GM18868 (cell line): ENCODE measurements around the gene DGCR8.

Source experiments
- ATAC-seq: cut with Tn5 transposase; IDR thresholded peaks from one replicate; pipeline ENCODE4 v1.9.1; 2021; ENCODE audit warnings: mild to moderate bottlenecking, moderate library complexity; ENCODE audit not compliant: unreplicated experiment

Gene DGCR8

DNA sequence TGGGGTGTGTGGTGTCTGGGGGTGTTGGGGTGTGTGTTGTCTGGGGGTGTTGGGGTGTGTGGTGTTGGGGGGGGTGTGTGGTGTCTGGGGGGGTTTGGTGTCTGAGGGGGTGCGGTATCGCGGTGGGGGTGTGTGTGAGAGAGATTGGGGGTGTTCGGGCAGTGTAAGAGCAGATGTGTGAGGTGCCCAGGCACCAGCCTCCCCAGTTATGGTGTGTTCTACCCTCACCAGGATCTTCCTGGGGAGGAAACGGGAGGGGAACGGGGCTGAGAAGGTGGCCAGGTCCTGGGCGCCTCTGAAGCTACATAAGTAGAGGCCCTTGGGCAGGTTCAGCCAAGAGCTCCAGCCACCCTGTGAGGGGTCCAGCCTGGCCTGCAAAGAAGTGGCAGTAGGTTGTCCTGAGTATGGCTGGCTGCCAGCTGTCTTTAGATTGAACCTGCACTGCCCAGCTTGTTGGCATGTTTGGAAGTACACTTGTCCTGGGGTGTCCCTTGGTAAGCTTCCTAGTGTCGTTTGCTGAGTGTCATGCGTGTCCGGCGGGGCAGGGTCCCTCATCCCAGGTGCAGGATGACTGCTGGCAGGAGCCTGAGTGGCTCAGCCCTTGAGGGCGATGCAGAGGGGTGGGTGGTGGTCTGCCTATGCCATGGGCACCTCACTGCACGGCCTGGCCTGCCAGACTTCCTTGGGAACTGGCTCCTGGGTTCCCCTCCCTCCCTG, 43.5 kb downstream of the DGCR8 start:
- ATAC-seq, result no peak

DNA sequence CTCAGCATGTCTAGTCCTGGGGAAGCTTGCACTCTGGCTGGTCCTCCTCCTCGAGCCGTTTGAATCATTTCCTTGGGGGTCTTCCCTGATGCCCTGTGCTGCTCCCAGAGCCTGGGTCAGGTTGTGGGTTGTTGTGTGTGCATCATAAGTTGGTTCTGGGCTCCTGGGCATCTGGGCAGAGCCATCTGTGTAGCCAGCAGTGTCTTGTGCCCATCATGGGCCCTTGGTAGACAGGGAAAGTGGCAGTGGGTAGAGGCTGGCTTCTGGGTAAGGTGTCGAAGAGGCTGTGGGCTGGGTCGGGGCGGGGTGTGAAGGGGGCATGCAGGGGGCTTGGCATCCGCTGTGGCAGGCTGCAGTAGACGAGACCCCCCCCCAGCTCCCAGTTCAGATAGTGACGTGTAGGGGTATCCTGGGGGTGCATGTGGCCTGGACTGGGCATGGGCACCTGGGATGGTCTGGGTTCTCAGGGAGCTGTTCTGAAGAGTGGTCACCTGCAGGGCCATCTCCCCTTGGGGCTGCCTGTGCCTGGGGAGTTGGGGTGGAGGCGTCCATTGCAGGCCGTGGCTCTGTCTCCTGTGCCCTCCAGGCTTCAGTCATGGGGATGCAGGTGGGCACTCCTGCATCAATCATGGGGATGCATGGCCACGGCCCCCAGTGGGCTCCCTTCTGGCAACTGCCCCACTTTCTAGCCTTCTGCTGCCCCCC, 44.2 kb downstream of the DGCR8 start:
- no peak for ATAC-seq

DNA sequence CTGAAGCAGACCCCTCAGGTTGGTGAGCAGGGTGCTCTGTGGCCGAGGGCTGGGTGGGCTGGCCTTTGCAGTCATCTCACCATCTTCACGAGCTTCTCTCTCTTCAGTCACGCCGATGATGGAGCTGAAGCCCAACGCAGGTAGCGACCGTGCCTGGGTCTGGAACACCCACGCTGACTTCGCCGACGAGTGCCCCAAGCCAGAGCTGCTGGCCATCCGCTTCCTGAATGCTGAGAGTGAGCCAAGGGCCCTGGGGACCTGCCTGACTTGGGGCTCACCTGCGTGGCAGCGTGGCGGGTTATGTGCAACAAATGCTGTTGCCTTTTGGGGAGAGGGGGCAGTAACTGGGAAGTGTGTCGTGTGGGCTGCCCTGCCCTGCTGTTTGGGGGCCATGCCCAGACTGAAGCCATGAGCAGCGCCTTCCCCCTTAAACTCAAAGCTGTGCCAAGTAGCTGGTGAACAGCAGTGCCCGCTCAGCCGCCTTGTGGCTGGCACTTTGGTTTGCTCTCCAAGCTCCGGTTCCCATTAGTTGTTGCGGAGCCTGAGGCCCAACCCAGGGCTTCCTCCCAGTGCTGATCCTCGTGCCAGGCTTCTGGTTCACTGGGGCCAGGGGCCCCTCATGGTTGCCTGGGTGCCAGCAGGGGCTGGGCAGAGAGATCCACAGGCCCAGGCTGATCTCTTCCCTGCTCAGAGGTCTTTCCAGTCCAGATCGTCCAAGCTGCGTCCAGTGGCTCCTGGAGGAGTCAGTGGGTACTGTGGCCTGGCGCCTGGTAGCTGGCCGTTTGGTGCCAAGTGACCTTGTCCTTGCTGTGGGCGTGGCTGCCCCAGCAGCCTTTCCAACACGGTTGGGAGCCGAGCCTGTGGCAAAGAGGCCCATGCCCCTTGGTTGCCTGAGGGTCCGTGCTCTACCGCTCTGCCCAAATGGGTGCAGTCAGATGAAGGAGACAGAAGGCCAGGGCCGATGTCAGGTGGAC, 45.4 kb downstream of the DGCR8 start:
- no peak for ATAC-seq

DNA sequence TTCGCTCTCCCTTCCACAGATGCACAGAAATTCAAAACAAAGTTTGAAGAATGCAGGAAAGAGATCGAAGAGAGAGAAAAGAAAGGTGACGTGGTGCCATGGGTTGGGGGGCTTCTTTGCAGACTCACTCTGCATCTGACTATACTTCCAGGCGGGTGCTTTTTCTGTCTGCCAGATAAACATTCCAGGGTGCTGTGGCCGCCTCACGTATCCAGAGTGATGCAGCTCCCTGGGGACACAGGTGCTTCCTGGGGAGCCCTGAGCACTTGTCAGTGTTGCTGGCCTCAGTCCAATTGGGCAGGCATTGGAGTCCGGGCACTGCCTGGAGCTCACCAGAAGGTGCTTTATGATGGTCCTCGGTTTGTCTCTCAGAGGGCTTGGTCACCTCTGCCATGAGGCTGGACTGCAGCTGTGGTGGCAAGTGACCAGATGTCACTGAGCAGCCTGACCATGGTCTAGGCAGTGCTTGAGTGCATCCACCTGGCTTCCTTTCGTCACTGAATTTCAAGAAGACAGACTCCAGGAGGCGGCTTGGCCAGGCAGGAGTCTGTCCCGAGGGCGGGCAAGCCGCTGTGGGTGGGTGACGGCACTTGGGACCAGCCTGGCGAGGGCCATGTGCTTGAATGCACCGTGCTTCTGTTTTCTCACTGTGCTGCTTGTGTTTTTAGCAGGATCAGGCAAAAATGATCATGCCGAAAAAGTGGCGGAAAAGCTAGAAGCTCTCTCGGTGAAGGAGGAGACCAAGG, 46.4 kb downstream of the DGCR8 start:
- ATAC-seq, result no peak

DNA sequence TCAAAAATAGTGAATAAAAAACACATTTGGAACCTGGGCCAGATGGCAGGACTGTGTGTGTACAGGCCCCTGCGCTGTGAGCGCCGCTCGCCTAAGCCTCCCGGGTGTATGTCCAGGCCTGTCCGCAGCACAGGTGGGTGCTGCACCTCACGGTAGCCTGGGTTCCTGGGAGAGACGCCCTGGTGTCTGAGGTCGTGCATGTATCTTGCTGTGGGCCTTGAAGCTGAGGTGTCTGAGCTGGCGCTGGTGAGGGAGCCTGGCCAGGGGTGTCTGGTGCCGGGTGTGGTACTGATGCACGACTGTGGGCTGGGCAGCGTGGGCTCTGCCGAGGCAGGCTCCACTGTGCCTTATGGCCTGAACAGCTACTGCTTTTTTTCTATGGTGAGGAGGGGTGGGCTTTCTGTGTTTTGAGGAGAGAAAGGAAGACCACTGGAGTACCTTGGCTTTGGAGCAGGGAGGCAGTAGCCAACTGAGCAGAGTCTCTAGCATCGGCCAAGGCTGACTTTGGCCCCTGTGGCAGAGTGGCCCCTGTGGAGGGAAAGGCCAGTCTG, 47.4 kb downstream of the DGCR8 start:
- ATAC-seq, result no peak

DNA sequence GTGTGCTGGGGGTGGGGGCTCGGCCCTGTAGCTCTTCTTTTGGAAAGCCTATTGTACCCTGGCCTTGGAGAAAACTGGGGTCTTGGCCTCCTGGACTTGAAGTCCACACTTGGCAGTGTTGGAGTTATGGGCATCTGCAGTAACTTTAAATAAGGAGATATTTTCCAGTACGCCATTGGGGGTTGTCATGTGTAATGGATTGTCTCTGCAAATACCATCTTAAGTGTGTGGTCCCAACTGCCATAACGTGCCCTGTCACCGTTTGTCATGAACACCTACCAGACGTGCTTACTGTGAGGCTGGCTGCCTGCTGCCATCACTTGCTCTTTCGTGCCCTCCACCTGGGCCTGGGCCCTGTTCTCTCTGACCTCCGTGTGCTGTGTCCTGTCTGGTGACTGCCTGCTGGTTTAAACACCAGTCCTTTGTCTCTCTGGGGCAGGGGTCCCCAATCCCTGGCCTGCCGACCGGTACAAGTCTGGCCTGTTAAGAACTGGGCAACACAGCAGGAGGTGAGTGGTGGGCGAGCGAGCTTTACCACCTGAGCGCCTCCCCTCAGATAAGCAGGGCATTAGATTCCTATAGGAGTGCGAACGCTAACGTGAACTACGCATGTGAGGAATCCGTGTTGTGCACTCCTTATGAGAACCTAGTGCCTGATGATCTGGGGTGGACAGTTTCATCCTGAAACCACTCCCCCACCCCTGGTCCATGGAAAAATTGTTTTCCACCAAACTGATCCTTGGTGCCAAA, 48.0 kb downstream of the DGCR8 start:
- ATAC-seq, result no peak

DNA sequence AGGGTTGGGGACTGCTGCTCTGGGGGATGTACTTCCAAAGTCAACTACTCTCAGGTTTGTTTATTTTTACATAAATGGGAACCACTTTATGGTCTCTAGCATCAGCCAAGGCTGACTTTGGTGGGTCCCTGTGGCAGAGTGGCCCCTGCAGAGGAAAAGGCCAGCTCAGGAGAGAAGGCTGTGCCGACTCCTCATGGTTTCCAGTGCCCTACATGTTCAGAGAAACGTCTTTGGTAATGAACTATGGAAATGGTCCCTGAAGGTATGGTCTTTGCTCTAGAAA, 48.5 kb downstream of the DGCR8 start:
- no peak for ATAC-seq

DNA sequence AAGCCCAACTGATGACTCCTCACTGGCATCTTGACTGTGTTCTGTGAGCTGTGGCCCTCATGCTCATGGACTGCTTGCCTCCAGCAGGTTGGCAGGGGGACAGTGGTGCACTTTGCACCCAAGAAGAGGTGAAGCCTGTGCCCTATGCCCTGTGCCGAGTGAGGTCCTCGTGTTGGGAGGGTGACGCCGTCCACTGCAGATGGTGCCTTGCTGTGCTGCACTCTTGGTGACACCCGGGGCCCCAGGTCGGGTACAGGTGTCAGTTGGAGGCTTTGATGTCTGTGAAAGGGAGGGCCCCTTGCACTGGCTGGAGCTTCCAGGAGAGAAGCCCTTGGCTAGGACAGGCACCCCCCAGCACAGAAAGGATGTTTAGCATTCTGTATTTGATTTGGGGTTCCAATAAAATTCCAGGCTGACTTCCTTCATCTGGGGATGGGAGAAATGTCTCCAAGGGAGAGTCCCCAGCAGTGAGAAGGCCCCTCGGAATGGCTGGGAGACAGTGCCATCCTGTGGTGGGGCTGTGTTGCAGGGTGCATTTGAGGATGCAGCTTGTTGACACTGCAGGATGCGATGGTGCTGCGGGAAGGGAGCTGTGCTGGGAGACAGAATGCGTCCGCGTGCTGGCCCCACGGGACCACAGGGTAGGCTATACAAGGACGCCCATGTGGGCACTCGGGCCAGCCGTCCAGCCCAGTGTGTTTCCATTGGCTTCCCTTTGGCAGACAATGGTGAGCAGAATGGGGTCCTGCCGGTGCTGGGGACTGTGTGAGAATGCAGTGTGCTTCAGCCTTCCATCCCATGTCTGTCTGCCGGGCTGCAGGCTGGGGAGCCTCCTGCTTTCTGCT, 49.1 kb downstream of the DGCR8 start:
- ATAC-seq, result no peak

DNA sequence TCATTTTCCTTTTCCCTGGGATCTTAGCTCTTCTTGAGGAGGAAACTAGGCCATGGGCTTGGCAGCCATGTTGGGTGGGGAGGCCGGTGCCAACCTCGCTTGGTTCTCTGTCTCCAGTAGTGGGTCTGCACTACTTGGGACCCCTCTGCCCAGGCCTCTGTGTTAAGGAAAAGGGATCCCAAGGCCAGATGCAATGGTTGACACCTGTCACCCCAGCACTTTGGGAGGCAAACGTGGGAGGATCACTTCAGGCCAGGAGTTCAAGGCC, 49.6 kb downstream of the DGCR8 start:
- no peak for ATAC-seq

DNA sequence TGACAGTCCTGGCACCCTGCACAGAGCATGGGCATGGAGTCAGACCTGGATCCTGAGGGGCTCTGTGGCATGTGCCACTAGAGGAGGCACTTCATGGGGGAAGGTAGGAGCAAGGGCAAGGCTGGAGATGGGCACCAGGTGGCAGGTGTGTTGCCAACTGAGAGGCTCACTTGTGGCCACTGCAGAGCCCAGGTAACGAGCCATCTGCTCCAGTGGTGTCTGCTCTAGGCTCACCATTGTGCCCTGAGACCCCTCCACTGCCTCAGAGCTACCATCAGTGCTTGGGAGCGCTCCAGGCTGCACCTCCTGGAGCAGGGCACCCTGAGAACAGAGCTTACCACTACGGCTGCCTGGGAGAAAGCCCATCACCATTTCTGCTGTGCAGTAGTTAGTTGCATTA, 50.3 kb downstream of the DGCR8 start:
- no peak for ATAC-seq

DNA sequence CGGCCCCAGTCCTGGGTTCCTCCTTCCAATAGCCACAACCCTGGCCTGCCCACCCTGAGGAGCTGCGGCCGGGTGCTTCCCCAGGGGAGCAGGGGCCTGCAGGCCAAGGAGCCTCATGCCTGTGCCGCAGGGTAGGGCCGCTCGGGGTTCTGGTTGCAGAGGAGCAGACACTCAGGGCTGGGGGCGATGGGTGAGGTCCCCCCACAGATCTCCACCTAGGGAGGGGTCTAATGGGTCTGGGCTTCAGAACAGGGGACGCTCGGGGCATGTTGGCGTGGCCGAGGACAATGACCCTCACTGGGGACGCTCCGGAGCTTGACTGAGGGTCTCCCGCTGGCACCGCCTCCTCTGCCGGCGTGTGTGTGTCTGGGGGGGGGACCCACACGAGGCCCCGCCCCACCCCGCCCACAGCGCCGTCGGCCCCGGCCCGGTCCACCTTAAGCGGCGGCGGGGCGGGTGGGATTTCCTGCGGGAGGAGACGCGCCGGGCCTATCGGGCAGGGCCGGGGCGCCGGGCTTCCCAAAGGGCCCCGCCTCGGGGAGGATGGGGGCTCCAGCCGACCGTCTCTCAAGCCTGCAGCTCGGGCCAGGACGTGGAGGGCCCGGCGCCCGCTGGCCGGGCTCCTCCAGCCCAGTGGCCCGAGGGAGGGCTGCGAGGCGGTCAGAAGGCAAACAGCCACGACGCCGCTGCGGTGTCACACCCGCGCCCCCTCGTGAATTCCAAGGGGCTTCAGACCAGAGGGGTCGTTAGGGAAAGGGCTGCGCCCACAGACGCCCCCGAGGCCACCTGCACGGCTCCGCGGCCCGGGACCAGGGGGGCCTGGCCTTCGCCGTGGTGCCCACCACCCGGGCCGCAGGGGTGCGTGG, 50.9 kb downstream of the DGCR8 start:
- ATAC-seq, result peak; percentile 44

DNA sequence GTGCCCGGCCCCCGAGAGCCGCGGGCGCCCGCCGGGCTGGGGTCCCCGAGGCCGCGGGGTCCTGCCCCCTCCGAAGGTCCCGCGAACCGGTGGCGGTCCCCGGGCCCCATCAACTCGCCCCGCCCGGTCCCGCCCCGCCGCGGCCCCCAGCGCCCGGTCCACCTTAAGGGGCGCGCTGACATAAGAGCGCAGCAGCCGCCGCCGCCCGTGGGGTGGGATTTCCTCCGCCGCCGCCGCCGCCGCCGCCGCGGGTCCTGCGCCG, 51.5 kb downstream of the DGCR8 start, which contains the start of gene ZDHHC8:
ZDHHC8 (plus strand) TSS at position 208 of the 262 bp plus-strand sequence. CDS start 144 bp downstream, outside the sequence.
- peak; percentile 43 for ATAC-seq

DNA sequence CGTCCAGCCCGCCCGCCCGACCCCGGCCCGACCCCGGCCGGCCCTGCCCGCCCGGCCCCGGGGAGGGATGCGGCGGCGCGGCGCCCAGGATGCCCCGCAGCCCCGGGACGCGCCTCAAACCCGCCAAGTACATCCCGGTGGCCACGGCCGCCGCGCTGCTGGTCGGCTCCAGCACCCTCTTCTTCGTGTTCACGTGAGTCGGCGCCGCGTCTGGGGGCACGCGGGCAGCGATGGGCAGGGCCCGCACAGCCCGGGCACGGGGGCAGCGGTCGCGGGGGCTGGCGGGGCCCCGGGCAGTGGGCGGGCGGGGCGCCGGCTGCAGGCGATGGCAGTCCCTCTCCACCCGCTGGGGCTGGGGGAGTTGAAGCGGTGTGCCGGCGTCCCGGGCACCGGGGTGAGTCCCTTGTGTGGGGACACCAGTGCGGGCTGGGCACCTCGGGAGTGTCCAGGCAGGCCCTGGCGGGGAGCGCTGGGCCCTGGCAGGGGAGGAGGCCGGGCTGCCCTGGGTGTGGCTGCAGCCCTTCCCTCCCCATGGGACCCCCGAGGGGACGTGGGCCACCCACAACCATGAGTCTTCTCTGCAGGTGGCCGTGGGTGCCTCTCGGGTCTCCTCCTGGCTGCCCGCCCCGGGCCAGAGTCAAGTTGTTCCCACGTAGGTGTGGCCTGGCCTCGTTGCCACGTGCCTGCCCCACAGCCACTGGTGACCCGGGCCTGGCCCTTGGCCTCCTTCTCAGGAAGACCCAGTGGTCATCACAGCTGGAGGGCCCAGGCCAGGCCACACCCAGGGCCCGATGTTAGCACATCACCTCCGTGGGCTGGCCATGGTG, 52.0 kb downstream of the DGCR8 start:
- peak; percentile 11 for ATAC-seq

DNA sequence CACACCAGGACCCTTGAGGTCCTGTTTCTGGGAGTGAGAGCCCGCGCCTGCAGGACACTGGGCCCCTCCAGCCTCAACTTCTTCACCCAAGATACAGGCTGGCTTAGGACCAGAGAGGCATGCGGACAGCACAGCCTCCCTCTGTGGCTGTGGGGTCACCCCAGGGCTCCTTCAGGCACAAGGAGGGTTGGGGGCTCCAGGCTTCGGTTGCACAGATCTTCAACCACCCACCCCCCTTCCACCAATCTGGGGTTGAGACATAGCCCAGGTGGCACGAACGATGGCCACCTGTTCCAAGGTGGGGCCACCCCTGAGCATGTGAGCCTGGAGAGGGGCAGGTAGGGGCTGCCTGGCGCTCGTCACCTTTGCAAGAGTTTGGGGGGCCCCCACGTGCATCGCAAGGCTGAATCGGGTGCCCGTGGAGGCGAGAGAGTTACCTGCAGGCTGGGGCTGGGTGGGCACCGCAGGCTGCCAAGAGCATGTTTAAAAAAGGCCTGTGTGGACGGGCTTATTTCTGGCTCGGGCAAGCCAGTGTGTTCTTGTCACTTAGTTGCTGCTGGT, 52.7 kb downstream of the DGCR8 start:
- ATAC-seq, result no peak

DNA sequence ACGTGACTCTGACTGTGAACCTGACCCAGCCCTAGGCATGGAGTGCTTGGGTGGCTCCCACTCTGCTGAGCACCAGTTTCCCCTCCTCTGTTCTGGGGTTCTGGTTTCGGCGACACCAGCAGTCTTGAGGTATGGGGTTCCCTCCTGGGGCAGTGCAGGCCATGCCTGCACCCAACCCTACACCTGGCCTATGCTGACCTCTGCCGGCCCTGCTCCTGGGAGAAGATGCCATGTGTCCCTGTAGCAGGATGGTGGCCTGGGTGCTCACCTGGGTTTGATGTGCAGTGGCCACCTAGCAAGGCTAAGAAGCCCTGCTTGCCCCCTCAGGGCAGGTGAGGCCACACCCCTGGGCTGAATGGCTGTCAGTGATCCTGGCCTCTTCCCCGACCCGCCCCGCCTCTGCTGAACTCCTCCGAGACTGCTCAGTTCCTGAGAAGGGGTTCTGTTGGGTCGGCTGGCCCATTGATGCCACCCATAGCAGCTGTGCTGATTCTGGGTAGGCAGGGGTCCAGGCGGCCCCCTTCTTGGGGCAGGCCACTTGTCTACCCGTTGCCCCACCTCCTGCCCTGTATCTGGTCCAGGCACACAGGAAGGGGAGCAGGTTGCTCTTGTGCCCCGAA, 54.0 kb downstream of the DGCR8 start:
- no peak for ATAC-seq

DNA sequence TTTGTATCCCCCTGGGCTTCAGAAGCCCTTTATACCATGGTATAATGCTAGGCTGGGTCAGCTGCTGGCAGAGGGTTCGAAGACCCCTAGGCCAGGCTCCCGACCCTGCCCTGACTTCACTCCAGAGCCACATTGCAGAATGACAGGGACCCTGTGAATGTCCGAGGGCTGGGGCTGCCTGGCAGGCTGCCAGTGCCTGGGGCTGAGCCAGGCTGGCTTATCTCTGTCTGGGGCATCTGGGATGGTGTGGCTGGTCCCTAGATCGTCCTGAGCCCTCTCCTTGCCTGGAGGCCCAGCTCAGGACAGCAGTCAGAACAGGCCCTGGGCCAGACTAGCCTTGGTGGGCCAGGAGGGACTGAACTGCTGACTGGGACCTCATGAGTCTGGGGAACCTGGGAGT, 55.2 kb downstream of the DGCR8 start:
- no peak for ATAC-seq
